SK-N-MC (cell line): ENCODE measurements around the gene ZNF438.

Experiments used
- EZH2 ChIP-seq: fragments of 200-600 bp; sonication (generic); IDR thresholded peaks from one replicate; pipeline ENCODE4 v1.6.1; 2017; ENCODE audit warnings: antibody characterized with exemption
- POLR2AphosphoS5 ChIP-seq: IDR thresholded peaks from 2 replicates; pipeline ENCODE4 v1.6.1; 2012; ENCODE audit warnings: mild to moderate bottlenecking, low read depth, low read length, borderline replicate concordance

DNA sequence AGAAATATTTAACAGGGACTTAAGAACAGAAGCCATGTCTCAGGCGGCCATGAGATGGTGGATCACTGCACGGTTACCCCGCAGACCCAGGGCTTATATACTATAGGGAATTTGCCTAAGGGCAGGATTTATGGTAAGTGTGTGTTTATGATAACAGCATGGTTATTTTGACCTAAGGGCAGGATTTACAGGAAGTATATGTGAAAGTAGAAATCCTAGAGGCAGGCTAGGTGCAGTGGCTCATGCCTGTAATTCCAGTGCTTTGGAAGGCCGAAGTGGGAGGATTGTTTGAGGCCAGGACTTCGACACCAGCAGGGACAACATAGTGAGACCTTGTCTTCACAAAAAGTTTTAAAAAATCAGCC lies 43.0 kb upstream of the ZNF438 start:
- no peak for TF ChIP-seq EZH2
- TF ChIP-seq POLR2AphosphoS5 = no peak
